Liver (tissue), 3 donors: ENCODE measurements around the gene WDFY3.

Source experiments
- CTCF ChIP-seq: fragments of 150-350 bp; IDR thresholded peaks from 2 replicates; pipeline ENCODE4 v1.5.1; 2017; ENCODE audit warnings: improper control_type of control experiment, low read depth, low read length; ENCODE audit not compliant: missing input control
- EGR1 ChIP-seq, 2 donors: IDR thresholded peaks; 2 replicates each; pipeline ENCODE4 v1.6.1; 2016 to 2018; ENCODE audit warnings: antibody characterized with exemption in 2 of 2, low read depth in 2 of 2
- FOXA1 ChIP-seq: IDR thresholded peaks from 2 replicates; pipeline ENCODE4 v1.6.1; 2016; ENCODE audit warnings: antibody characterized with exemption
- GABPA ChIP-seq, 2 donors: IDR thresholded peaks in 1 of 2; conservative IDR thresholded peaks in 1 of 2; 2 replicates each; pipeline ENCODE4 v1.6.1; 2016; ENCODE audit warnings: antibody characterized with exemption in 2 of 2, mild to moderate bottlenecking in 1 of 2, moderate library complexity in 1 of 2
- RAD21 ChIP-seq, 2 donors: IDR thresholded peaks; 2 replicates each; pipeline ENCODE4 v1.6.1; 2016; ENCODE audit warnings: antibody characterized with exemption in 2 of 2, mild to moderate bottlenecking in 2 of 2
- REST ChIP-seq: IDR thresholded peaks from 2 replicates; pipeline ENCODE4 v1.6.1; 2016; ENCODE audit warnings: antibody characterized with exemption, mild to moderate bottlenecking
- TAF1 ChIP-seq: conservative IDR thresholded peaks from 2 replicates; pipeline ENCODE4 v1.6.1; 2016; ENCODE audit warnings: antibody characterized with exemption, mild to moderate bottlenecking
- YY1 ChIP-seq: IDR thresholded peaks from 2 replicates; pipeline ENCODE4 v1.6.1; 2016; ENCODE audit warnings: antibody characterized with exemption, mild to moderate bottlenecking
- TF ChIP-seq, protein P1 (sequence below): IDR thresholded peaks from 2 replicates; pipeline ENCODE4 v1.6.1; 2016; ENCODE audit warnings: antibody characterized with exemption
- TF ChIP-seq, protein P2 (sequence below): IDR thresholded peaks from 2 replicates; pipeline ENCODE4 v1.6.1; 2016; ENCODE audit warnings: antibody characterized with exemption
- donor health status: healthy.
- donor health status: healthy.

DNA sequence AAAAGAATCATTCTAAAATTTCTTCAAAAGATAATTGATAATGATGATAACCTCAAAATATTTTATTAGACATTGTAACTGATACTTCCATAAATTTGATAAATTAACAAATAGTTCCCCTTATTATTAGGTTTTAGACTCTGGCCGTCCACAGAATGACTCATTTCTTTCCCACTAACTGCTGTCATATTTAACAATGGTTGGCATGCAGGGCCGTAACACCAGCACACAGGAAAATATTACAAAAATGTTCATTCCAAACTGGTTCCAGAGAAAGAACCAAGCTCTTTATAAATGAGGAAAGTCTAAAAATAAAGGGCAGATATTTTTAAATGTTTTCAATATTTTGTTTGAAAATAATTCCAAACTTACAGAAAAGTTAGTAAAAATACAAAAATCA lies 28.2 kb downstream of the WDFY3 start:
- TF ChIP-seq RAD21 (IDR thresholded peaks at IDR 0.05) (no peak), CTCF (no peak), REST (no peak), GABPA (IDR thresholded peaks at IDR 0.05 in 1 of 2, conservative IDR thresholded peaks at IDR 0.05 in 1 of 2) (no peak), TAF1 (no peak), YY1 (no peak), EGR1 (IDR thresholded peaks at IDR 0.05; ENCODE audit: low read depth in 2 of 2) (no peak), FOXA1 (no peak)
- TF ChIP-seq, protein P1, sequence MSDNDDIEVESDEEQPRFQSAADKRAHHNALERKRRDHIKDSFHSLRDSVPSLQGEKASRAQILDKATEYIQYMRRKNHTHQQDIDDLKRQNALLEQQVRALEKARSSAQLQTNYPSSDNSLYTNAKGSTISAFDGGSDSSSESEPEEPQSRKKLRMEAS, result no peak
- TF ChIP-seq, protein P2, sequence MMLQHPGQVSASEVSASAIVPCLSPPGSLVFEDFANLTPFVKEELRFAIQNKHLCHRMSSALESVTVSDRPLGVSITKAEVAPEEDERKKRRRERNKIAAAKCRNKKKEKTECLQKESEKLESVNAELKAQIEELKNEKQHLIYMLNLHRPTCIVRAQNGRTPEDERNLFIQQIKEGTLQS, result no peak
